GM12864 (cell line): ENCODE measurements around the gene SLC22A1.

Experiments used
- DNase-seq: peaks from one replicate; pipeline ENCODE4 v3.0.0-alpha.2; 2011; ENCODE audit warnings: low read depth
- H3K4me3 ChIP-seq: 2 replicates; pipeline ENCODE4 v1.5.1; 2011; ENCODE audit warnings: mild to moderate bottlenecking, low read depth, low read length, control low read depth
- TF ChIP-seq, protein P1 (sequence below): IDR thresholded peaks from 2 replicates; pipeline ENCODE4 v1.5.1; 2011; ENCODE audit warnings: low read depth, mild to moderate bottlenecking, moderate library complexity, low read length, control low read depth, inconsistent platforms; ENCODE audit errors: missing control alignments

SLC22A1 gene

DNA sequence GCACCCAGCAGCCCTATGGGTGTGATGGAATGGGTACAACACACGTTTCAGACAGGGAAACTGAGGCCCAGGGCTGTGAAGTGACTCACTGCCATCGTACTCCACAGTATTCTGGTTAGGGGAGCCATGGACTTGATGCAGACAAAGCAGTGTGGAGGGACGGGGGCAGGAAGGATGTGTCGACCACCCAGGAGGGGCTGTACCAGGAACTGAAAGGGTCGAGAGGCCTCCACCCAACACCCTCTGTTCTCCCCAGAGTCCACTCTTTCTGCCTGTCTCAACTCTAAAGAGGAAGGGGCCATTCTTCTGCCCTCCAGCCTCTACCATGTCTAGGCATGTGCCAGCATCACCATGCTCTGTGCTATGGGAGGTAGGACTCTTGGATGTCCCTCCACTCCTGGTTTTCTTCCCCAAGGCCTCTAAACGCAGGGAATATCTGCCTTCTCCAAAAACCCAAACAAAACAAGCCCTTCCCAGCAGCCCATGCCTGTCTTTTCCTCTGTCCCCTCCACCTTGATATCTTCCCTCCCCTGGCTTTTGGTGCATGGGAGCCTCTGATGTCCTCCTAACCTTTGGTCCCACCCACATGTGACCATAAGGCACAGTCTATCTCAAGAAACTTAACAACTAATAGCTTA lies 7.4 kb downstream of the SLC22A1 start:
- TF ChIP-seq, protein P1, sequence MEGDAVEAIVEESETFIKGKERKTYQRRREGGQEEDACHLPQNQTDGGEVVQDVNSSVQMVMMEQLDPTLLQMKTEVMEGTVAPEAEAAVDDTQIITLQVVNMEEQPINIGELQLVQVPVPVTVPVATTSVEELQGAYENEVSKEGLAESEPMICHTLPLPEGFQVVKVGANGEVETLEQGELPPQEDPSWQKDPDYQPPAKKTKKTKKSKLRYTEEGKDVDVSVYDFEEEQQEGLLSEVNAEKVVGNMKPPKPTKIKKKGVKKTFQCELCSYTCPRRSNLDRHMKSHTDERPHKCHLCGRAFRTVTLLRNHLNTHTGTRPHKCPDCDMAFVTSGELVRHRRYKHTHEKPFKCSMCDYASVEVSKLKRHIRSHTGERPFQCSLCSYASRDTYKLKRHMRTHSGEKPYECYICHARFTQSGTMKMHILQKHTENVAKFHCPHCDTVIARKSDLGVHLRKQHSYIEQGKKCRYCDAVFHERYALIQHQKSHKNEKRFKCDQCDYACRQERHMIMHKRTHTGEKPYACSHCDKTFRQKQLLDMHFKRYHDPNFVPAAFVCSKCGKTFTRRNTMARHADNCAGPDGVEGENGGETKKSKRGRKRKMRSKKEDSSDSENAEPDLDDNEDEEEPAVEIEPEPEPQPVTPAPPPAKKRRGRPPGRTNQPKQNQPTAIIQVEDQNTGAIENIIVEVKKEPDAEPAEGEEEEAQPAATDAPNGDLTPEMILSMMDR, result no peak
- H3K4me3 ChIP-seq, result no peak overlapping the region
- no peak for DNase-seq

DNA sequence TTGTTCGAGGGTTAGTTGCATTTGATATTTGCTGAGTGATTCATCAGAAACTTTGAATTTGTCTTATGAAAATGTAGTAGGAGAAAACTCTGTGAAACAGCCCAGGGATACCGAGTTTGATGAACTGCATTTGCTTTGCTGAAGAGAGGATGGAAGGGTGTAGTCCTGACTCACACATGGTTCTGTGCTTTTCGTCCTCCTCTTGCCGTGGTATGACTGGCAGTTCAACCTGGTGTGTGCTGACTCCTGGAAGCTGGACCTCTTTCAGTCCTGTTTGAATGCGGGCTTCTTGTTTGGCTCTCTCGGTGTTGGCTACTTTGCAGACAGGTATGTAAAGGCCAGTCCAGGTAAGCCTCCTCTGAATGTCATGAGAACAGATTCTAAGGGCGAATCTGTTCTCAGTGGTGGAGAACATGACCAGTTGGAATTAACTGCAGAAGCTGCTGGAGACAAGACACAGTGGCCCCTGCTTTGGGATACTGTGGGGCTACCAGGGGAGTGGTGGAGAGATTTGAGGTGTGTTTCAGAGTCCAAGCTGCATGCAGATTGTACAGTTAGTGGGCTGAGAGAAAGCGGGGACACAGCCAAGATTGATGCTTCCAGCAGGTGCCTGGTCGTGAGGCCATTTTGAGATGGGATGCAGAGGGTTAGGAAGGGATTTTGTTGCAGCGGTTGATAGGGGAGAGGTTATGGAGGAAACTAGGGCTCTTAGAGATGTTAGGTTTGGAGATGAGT lies 8.4 kb downstream of the SLC22A1 start:
- no peak for DNase-seq
- TF ChIP-seq, protein P1, result no peak
- no peak overlapping the region for H3K4me3 ChIP-seq

DNA sequence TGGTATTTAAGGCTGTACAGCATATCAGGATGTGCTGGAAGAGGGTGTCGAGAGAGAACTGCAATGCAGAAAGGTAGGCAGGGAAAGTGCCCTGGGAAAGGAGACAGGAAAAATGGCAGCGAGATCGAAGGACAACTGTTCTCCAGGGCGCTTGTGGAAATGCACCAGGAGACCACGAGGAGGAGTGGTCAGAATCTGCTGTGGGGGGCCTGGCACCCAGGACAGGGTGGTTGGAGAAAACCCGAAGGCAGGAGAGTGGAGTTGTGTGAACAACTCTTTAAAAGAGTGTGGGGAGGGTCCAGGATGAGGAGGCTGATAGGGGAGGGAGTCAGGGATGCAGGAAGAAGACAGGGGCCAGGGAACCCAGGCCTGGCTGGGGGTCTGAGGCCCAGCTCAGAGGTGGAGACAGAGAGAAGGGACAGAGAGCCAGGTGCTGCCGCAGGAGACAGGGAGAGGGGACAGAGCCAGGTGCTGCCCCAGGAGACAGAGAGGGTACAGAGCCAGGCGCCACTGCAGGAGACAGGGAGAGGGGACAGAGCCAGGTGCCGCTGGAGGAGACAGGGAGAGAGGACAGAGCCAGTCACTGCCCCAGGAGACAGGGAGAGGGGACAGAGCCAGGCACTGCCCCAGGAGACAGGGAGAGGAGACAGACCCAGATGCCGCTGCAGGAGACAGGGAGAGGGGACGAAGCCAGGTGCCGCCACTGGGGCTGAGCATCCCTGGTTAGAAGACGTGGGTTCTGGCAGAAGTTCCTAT lies 9.3 kb downstream of the SLC22A1 start:
- TF ChIP-seq, protein P1, result no peak
- H3K4me3 ChIP-seq, result no peak overlapping the region
- no peak for DNase-seq

DNA sequence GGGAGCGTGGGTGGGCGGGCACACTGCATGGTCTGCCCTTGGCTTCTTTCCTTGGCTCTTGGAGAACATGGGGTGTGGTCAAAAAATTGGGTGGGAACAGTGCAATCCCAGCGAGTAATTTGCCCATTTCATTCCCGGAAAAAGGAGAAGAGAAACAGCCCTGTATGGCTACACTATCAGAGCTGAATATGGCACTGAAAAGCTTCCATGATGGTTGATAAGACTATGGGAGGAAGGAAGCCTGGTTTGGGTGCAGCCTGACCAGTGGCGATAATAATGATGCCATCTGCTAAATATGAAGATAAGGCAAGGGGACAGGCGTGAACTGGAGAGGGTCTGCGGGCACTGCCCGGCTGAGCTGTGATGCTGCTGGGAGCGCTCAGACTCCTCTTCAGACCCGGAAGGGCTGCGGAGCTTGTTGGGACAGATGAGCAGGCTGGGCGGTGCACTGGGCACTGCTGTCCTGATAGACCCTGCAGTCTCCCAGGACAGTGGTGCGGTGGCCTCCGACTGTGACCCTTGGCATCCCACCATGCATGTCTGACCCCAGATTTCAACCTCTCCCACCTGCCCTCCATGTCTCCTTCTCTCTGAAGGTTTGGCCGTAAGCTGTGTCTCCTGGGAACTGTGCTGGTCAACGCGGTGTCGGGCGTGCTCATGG lies 10.2 kb downstream of the SLC22A1 start:
- TF ChIP-seq, protein P1, result no peak
- H3K4me3 ChIP-seq, result no peak overlapping the region
- no peak for DNase-seq

DNA sequence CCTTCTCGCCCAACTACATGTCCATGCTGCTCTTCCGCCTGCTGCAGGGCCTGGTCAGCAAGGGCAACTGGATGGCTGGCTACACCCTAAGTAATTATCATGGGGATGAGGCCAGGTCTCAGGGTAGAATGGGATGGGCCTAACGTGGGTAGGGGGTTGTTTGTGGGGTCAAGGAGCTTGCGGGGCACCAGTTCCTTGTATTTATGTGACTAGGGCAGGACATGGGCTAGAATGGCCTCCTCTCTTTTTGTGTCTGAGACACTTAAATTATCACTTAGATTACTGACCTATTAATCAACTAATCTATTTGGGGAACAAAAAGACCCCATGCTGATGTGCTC lies 10.7 kb downstream of the SLC22A1 start:
- no peak overlapping the region for H3K4me3 ChIP-seq
- TF ChIP-seq, protein P1, result no peak
- no peak for DNase-seq

DNA sequence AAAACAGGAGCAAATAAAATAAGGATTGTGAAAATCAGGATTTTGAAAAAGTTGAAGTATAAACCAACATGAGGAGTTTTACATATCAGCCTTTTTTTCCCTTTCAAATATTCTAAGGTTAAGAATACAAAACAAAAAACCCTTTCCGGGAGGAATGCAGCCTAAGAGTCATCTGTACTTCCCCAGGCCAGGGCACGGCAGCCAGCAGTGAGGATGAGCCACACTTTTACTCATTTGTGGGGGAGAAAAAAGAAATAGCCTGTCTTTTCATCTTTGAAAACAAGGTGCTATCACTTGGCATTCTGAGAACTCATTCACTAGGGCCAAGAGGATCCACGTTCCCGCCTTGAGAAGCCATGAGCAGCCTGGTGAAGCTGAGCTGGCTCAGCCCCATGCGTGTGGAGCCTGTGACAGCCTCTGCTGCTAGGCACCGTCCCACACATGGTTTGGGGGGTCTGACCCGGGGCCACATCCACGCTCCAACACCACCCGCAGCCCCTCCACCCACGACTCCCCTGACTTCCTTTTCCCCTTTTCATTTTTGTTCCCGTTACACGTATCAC lies 11.2 kb downstream of the SLC22A1 start:
- DNase-seq, result no peak
- TF ChIP-seq, protein P1, result no peak
- H3K4me3 ChIP-seq, result no peak overlapping the region
